GM12878 (cell line): ENCODE results near the gene ENOX1. TPM values are rescaled to one million over a fixed set of nuclear protein-coding genes. Genes with fewer than 3 reads are reported as not detected.

ENCODE experiments used
- ATAC-seq: fragments of 200-7000 bp; cut with Tn5 transposase; 3 replicates; pipeline ENCODE4 v1.9.1; 2020; ENCODE audit warnings: mild to moderate bottlenecking, moderate library complexity
- BruUV-seq: library from RNA; stranded (reverse); fragments of 400-500 nt; replicated peaks from 2 replicates; lab custom pipeline; 2021; lab: Mats Ljungman, UMichigan
- CTCF ChIA-PET: fragments of 300-600 bp; sonication (Branson Sonifier 250); formaldehyde crosslinking; extraction: SDS; loops from one replicate; lab custom pipeline; 2021; ENCODE audit warnings: inconsistent platforms; lab: Yijun Ruan, JAX
- POLR2A ChIA-PET: fragments of 350-600 bp; formaldehyde crosslinking; extraction: SDS; loops from one replicate; lab custom pipeline; 2021; ENCODE audit warnings: inconsistent platforms; lab: Charles Lee
- RAD21 ChIA-PET: fragments of 300-600 bp; sonication (Branson Sonifier 250); formaldehyde crosslinking; loops from one replicate; lab custom pipeline; 2023; ENCODE audit warnings: antibody characterized with exemption; ENCODE audit not compliant: unreplicated experiment; lab: Charles Lee
- SMC1A ChIA-PET: fragments of 300-600 bp; sonication (Branson Sonifier 250); formaldehyde crosslinking; loops from one replicate; lab custom pipeline; 2023; ENCODE audit not compliant: unreplicated experiment, uncharacterized antibody; lab: Charles Lee
- DNase-seq: peaks from one replicate; pipeline ENCODE4 v3.0.0-alpha.2; 2011; ENCODE audit warnings: low read depth, low spot score
- FAIRE-seq: peaks from 3 replicates; lab custom pipeline; 2011; peaks lifted over from hg19 to GRCh38; lab: Jason Lieb, UNC
- H2AFZ ChIP-seq: 2 replicates; pipeline ENCODE4 v1.6.0; 2011; ENCODE audit warnings: low read depth, low read length, control low read depth; ENCODE audit not compliant: control insufficient read depth
- H3K27ac ChIP-seq: 2 replicates; pipeline ENCODE4 v1.5.1; 2011; ENCODE audit warnings: control low read depth; ENCODE audit not compliant: control insufficient read depth, insufficient read depth
- H3K27me3 ChIP-seq, 2 experiments: replicated peaks in 1 of 2; 2 replicates each; pipeline versions ENCODE4 v1.6.0 to v1.6.1; 2011; ENCODE audit warnings: low read length in 1 of 2; ENCODE audit not compliant: control insufficient read depth in 2 of 2, insufficient read depth in 2 of 2
- H3K36me3 ChIP-seq, 2 experiments: 2 replicates each; pipeline ENCODE4 v1.5.1; 2011; ENCODE audit warnings: low read length in 1 of 2; ENCODE audit not compliant: control insufficient read depth in 2 of 2, insufficient read depth in 2 of 2
- H3K4me1 ChIP-seq: 2 replicates; pipeline ENCODE4 v1.6.1; 2011; ENCODE audit warnings: mild to moderate bottlenecking, low read length, moderate library complexity, mixed read lengths; ENCODE audit not compliant: control insufficient read depth, insufficient read depth
- H3K4me2 ChIP-seq: 2 replicates; pipeline ENCODE4 v1.6.0; 2011; ENCODE audit warnings: control low read depth; ENCODE audit not compliant: control insufficient read depth, insufficient read depth
- H3K4me3 ChIP-seq: fragments of 200-600 bp; sonication (generic); 2 replicates; pipeline ENCODE4 v1.5.1; 2016
- H3K79me2 ChIP-seq: 2 replicates; pipeline ENCODE4 v1.6.0; 2011; ENCODE audit warnings: low read length; ENCODE audit not compliant: control insufficient read depth, insufficient read depth
- H3K9ac ChIP-seq: 2 replicates; pipeline ENCODE4 v1.8.0; 2011; ENCODE audit warnings: low read length, control low read depth, mixed read lengths; ENCODE audit not compliant: control insufficient read depth, insufficient read depth
- H3K9me3 ChIP-seq: replicated peaks from 3 replicates; pipeline ENCODE4 v1.5.1; 2011; ENCODE audit warnings: mild to moderate bottlenecking, low read length; ENCODE audit not compliant: control insufficient read depth, insufficient read depth
- H4K20me1 ChIP-seq: 2 replicates; pipeline ENCODE4 v1.6.0; 2011; ENCODE audit not compliant: control insufficient read depth, insufficient read depth
- BRCA1 ChIP-seq: IDR thresholded peaks from 2 replicates; pipeline ENCODE4 v1.6.1; 2011; ENCODE audit warnings: low read depth, low read length, improper control_type of control experiment
- GATAD2B ChIP-seq: fragments of 450-650 bp; conservative IDR thresholded peaks from 2 replicates; pipeline ENCODE4 v1.6.1; 2017; ENCODE audit warnings: low read depth, mild to moderate bottlenecking, moderate library complexity
- WGBS: methylation state at CpG from one replicate; pipeline ENCODE4 v1.1.6; 2016; ENCODE audit warnings: low lambda C conversion rate; ENCODE audit not compliant: insufficient replicate concordance, insufficient coverage; ENCODE audit errors: missing lambda C conversion rate; 5-methylcytosine and 5-hydroxymethylcytosine counted together
- in situ Hi-C: fragments of 300-500 bp; cut with MboI; formaldehyde crosslinking; loops from 9 replicates; pipeline ENCODE4 v1.14.3; 2018; ENCODE audit warnings: mixed read lengths
- intact Hi-C: fragments of 100-400 bp; cut with micrococcal nuclease; formaldehyde crosslinking; loops from one replicate; pipeline ENCODE4 v1.14.2; 2022; ENCODE audit not compliant: unreplicated experiment
- polyA plus RNA-seq, 11 experiments: library from polyadenylated mRNA; depleted of rRNA in 4 of 11; unstranded in 6 of 11; stranded (reverse) in 5 of 11; fragments of >200 nt; fragmentation: Nextera tagmentation in 4 of 11; fragmentation: Illumina TruSeq in 1 of 11; extraction: Ambion mirVana in 4 of 11; extraction: Trizol in 1 of 11; gene quantifications; 1 replicate in 1 of 11; 2 replicates in 10 of 11; pipeline versions ENCODE4 v1.2.1 to v1.2.3, GENCODE V29; 2011 to 2016; ENCODE audit warnings: inconsistent platforms in 2 of 11, missing spikeins in 2 of 11, low read depth in 1 of 11
- total RNA-seq, 4 experiments: library from RNA; depleted of rRNA in 3 of 4; stranded (reverse); fragments of >200 nt in 3 of 4; fragmentation: Illumina TruSeq in 1 of 4; extraction: Trizol in 1 of 4; gene quantifications; 2 replicates each; pipeline versions ENCODE4 v1.2.1 to v1.2.3, GENCODE V29; 2013 to 2021
- TF ChIP-seq, protein P1 (sequence below): fragments of 450-650 bp; IDR thresholded peaks from 2 replicates; pipeline ENCODE4 v1.6.1; 2017; ENCODE audit warnings: mild to moderate bottlenecking, moderate library complexity
- TF ChIP-seq, protein P2 (sequence below): fragments of 450-650 bp; IDR thresholded peaks from 2 replicates; pipeline ENCODE4 v1.6.1; 2017; ENCODE audit warnings: mild to moderate bottlenecking
- TF ChIP-seq, protein P3 (sequence below): fragments of 450-650 bp; formaldehyde crosslinking; IDR thresholded peaks from 2 replicates; pipeline ENCODE4 v1.4.0; 2022; ENCODE audit warnings: mild to moderate bottlenecking, moderate library complexity
- TF ChIP-seq, protein P4 (sequence below): fragments of 450-650 bp; IDR thresholded peaks from 2 replicates; pipeline ENCODE4 v1.6.1; 2014; ENCODE audit warnings: mild to moderate bottlenecking
- TF ChIP-seq, protein P5 (sequence below), 3 experiments: IDR thresholded peaks in 2 of 3; conservative IDR thresholded peaks in 1 of 3; 2 replicates each; pipeline ENCODE4 v1.5.1; 2011; ENCODE audit warnings: low read depth in 3 of 3, low read length in 3 of 3, mild to moderate bottlenecking in 3 of 3, control low read depth in 2 of 3, moderate library complexity in 2 of 3, inconsistent platforms in 1 of 3, mixed read lengths in 1 of 3; ENCODE audit not compliant: control insufficient read depth in 2 of 3, insufficient read depth in 1 of 3; ENCODE audit errors: extremely low read depth in 1 of 3

ENOX1 gene
- total and polyA plus RNA-seq, 10 of the 15 experiments (the other 5 are each of a cell fraction or from before 2014, with no cell fraction given): 0.11 to 0.26 (median 0.15) TPM

DNA sequence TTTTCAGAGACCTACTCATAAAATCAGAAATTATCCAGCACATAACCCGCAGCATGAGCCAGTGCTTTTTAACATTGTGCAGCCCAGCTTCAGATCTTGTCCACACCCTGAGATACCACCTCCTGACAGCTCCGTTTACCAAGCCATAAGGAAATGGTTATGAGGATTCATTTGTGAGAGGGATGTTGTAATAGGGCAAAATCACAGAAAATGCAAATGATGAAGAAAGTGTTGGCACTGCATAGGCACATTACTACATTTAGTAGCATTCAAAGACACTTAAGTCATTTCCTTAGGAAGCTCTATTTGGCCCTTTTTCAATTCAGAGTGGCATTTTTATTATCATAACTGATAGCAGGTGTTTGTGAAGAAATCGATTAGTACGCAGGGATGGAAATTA lies 485.9 kb downstream of the ENOX1 start (continued):
- TF ChIP-seq, protein P1, sequence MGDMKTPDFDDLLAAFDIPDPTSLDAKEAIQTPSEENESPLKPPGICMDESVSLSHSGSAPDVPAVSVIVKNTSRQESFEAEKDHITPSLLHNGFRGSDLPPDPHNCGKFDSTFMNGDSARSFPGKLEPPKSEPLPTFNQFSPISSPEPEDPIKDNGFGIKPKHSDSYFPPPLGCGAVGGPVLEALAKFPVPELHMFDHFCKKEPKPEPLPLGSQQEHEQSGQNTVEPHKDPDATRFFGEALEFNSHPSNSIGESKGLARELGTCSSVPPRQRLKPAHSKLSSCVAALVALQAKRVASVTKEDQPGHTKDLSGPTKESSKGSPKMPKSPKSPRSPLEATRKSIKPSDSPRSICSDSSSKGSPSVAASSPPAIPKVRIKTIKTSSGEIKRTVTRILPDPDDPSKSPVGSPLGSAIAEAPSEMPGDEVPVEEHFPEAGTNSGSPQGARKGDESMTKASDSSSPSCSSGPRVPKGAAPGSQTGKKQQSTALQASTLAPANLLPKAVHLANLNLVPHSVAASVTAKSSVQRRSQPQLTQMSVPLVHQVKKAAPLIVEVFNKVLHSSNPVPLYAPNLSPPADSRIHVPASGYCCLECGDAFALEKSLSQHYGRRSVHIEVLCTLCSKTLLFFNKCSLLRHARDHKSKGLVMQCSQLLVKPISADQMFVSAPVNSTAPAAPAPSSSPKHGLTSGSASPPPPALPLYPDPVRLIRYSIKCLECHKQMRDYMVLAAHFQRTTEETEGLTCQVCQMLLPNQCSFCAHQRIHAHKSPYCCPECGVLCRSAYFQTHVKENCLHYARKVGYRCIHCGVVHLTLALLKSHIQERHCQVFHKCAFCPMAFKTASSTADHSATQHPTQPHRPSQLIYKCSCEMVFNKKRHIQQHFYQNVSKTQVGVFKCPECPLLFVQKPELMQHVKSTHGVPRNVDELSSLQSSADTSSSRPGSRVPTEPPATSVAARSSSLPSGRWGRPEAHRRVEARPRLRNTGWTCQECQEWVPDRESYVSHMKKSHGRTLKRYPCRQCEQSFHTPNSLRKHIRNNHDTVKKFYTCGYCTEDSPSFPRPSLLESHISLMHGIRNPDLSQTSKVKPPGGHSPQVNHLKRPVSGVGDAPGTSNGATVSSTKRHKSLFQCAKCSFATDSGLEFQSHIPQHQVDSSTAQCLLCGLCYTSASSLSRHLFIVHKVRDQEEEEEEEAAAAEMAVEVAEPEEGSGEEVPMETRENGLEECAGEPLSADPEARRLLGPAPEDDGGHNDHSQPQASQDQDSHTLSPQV: no peak
- TF ChIP-seq, protein P2, sequence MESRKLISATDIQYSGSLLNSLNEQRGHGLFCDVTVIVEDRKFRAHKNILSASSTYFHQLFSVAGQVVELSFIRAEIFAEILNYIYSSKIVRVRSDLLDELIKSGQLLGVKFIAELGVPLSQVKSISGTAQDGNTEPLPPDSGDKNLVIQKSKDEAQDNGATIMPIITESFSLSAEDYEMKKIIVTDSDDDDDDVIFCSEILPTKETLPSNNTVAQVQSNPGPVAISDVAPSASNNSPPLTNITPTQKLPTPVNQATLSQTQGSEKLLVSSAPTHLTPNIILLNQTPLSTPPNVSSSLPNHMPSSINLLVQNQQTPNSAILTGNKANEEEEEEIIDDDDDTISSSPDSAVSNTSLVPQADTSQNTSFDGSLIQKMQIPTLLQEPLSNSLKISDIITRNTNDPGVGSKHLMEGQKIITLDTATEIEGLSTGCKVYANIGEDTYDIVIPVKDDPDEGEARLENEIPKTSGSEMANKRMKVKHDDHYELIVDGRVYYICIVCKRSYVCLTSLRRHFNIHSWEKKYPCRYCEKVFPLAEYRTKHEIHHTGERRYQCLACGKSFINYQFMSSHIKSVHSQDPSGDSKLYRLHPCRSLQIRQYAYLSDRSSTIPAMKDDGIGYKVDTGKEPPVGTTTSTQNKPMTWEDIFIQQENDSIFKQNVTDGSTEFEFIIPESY: no peak
- no peak for TF ChIP-seq BRCA1

DNA sequence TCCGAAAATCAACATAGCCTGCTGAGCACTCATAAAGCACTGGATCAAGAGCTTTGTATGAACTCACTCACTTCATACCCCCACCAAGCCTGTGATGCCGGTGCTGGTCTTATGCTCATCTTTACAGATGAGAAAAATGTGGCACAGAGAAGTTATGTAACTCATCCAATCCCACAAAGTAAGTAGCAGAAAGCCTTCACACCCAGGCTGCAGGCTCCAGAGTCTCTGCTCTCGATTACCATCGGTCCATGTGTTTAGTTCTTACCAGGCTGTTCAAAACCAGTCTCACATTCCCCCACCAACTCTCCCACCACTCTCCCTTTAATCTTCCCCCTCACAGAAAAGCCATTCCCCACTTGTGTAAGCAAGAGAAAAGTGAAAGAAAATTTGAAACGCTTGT lies 487.4 kb downstream of the ENOX1 start:
- Histone ChIP-seq H3K9ac (no peak overlapping the region), H3K4me3 (no peak overlapping the region), H3K4me2 (no peak overlapping the region), H3K9me3 (no peaks in the 10 kb centered on the region), H3K36me3 (no peaks in the 10 kb centered on the region), H3K27me3 (peaks cover 0 to 3% of the 10 kb centered on the region in 2 experiments; a peak in 1 of 4 replicates), H3K27ac (no peak overlapping the region), H4K20me1 (no peaks in the 10 kb centered on the region), H3K79me2 (no peaks in the 10 kb centered on the region), H2AFZ (no peak overlapping the region), H3K4me1 (no peaks in the 10 kb centered on the region)
- BruUV-seq: no TSS peak
- 36% methylated on average over 5 of the region's 5 CpGs for WGBS
- POLR2A ChIA-PET: no interaction called here
- RAD21 ChIA-PET: interaction anchor here (1.5 kb wide), 1 partner anchor 505 kb away, joined by 3 read pairs; no protein-coding TSS in a partner anchor
- intact Hi-C loops (no loop called here), in situ Hi-C loops (no loop called here)
- SMC1A ChIA-PET: no interaction called here
- CTCF ChIA-PET: interaction anchor here (1.1 kb wide), 2 partner anchors 22 to 505 kb away, joined by 3 read pairs; no protein-coding TSS in a partner anchor
- FAIRE-seq (no peak), ATAC-seq (no peak; the same call in 2 of the 3 replicates), DNase-seq (no peak)
- TF ChIP-seq, protein P3, sequence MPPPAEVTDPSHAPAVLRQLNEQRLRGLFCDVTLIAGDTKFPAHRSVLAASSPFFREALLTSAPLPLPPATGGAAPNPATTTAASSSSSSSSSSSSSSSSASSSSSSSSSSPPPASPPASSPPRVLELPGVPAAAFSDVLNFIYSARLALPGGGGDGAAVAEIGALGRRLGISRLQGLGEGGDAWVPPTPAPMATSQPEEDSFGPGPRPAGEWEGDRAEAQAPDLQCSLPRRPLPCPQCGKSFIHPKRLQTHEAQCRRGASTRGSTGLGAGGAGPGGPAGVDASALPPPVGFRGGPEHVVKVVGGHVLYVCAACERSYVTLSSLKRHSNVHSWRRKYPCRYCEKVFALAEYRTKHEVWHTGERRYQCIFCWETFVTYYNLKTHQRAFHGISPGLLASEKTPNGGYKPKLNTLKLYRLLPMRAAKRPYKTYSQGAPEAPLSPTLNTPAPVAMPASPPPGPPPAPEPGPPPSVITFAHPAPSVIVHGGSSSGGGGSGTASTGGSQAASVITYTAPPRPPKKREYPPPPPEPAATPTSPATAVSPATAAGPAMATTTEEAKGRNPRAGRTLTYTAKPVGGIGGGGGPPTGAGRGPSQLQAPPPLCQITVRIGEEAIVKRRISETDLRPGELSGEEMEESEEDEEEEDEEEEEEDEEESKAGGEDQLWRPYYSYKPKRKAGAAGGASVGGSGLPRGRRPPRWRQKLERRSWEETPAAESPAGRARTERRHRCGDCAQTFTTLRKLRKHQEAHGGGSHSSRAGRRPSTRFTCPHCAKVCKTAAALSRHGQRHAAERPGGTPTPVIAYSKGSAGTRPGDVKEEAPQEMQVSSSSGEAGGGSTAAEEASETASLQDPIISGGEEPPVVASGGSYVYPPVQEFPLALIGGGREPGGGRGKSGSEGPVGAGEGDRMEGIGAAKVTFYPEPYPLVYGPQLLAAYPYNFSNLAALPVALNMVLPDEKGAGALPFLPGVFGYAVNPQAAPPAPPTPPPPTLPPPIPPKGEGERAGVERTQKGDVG (CRISPR knock-in tag): no peak
- TF ChIP-seq, protein P4, sequence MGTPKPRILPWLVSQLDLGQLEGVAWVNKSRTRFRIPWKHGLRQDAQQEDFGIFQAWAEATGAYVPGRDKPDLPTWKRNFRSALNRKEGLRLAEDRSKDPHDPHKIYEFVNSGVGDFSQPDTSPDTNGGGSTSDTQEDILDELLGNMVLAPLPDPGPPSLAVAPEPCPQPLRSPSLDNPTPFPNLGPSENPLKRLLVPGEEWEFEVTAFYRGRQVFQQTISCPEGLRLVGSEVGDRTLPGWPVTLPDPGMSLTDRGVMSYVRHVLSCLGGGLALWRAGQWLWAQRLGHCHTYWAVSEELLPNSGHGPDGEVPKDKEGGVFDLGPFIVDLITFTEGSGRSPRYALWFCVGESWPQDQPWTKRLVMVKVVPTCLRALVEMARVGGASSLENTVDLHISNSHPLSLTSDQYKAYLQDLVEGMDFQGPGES: no peak
- TF ChIP-seq, protein P5, sequence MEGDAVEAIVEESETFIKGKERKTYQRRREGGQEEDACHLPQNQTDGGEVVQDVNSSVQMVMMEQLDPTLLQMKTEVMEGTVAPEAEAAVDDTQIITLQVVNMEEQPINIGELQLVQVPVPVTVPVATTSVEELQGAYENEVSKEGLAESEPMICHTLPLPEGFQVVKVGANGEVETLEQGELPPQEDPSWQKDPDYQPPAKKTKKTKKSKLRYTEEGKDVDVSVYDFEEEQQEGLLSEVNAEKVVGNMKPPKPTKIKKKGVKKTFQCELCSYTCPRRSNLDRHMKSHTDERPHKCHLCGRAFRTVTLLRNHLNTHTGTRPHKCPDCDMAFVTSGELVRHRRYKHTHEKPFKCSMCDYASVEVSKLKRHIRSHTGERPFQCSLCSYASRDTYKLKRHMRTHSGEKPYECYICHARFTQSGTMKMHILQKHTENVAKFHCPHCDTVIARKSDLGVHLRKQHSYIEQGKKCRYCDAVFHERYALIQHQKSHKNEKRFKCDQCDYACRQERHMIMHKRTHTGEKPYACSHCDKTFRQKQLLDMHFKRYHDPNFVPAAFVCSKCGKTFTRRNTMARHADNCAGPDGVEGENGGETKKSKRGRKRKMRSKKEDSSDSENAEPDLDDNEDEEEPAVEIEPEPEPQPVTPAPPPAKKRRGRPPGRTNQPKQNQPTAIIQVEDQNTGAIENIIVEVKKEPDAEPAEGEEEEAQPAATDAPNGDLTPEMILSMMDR (IDR thresholded peaks at IDR 0.05 in 2 of 3, conservative IDR thresholded peaks at IDR 0.05 in 1 of 3; ENCODE audit: control insufficient read depth in 2 of 3, extremely low read depth in 1 of 3, insufficient read depth in 1 of 3, low read depth in 3 of 3, low read length in 3 of 3): no peak
- TF ChIP-seq GATAD2B: no peak
